ENCODE data around the gene SAPCD2. TPM values are rescaled to one million over a fixed set of nuclear protein-coding genes. Genes with fewer than 3 reads are reported as not detected.

Gene SAPCD2
- total RNA-seq, 1 donor from 2014 or later = 2.7 TPM

GRCh38 chr9:137038916-137039315, 31.4 kb downstream of the SAPCD2 start:
- intact Hi-C loops (cut with DNase I) = no loop called here
- no peaks in the 10 kb centered on the region for H3K9me3 ChIP-seq
- H3K4me1 ChIP-seq = peaks cover 18% of the 10 kb centered on the region
- peaks cover 0 to 7% of the 10 kb centered on the region in 2 donors for H3K36me3 ChIP-seq
- H3K27ac ChIP-seq = no peak overlapping the region
- H3K4me3 ChIP-seq = no peak overlapping the region
- TF ChIP-seq CTCF (IDR thresholded peaks at IDR 0.05) (no peak), POLR2A (IDR thresholded peaks at IDR 0.05) (no peak), POLR2AphosphoS5 (IDR thresholded peaks at IDR 0.05; ENCODE audit: insufficient read depth in 1 of 2, low read depth in 1 of 2) (no peak)
- no peak for DNase-seq (ENCODE audit: extremely low spot score in 2 of 2)
- no peaks in the 10 kb centered on the region for H3K27me3 ChIP-seq

GRCh38 chr9:137037483-137037882, 32.9 kb downstream of the SAPCD2 start:
- peaks cover 0 to 7% of the 10 kb centered on the region in 2 donors for H3K36me3 ChIP-seq
- H3K27ac ChIP-seq = no peak overlapping the region
- no peak for DNase-seq (ENCODE audit: extremely low spot score in 2 of 2)
- H3K4me3 ChIP-seq = no peak overlapping the region
- H3K9me3 ChIP-seq = no peaks in the 10 kb centered on the region
- H3K27me3 ChIP-seq = no peaks in the 10 kb centered on the region
- peaks cover 15% of the 10 kb centered on the region for H3K4me1 ChIP-seq
- intact Hi-C loops (cut with DNase I) = no loop called here
- no peak for TF ChIP-seq POLR2A (IDR thresholded peaks at IDR 0.05)
- TF ChIP-seq POLR2AphosphoS5 (IDR thresholded peaks at IDR 0.05; ENCODE audit: insufficient read depth in 1 of 2, low read depth in 1 of 2) = no peak
- no peak for TF ChIP-seq CTCF (IDR thresholded peaks at IDR 0.05)

GRCh38 chr9:137037035-137037434, 33.3 kb downstream of the SAPCD2 start:
- Histone ChIP-seq H3K27ac (no peak overlapping the region), H3K27me3 (no peaks in the 10 kb centered on the region), H3K9me3 (no peaks in the 10 kb centered on the region), H3K4me1 (peaks cover 15% of the 10 kb centered on the region), H3K4me3 (no peak overlapping the region), H3K36me3 (peaks cover 0 to 7% of the 10 kb centered on the region in 2 donors)
- DNase-seq (ENCODE audit: extremely low spot score in 2 of 2) = no peak
- TF ChIP-seq POLR2AphosphoS5 (IDR thresholded peaks at IDR 0.05; ENCODE audit: insufficient read depth in 1 of 2, low read depth in 1 of 2) (no peak), CTCF (IDR thresholded peaks at IDR 0.05) (no peak), POLR2A (IDR thresholded peaks at IDR 0.05) (no peak)
- intact Hi-C loops (cut with DNase I) = no loop called here

- TF ChIP-seq POLR2A (IDR thresholded peaks at IDR 0.05) (no peak), CTCF (IDR thresholded peaks at IDR 0.05) (no peak), POLR2AphosphoS5 (IDR thresholded peaks at IDR 0.05; ENCODE audit: insufficient read depth in 1 of 2, low read depth in 1 of 2) (no peak)
- Histone ChIP-seq H3K27ac (no peak overlapping the region), H3K36me3 (peaks cover 0 to 7% of the 10 kb centered on the region in 2 donors), H3K4me1 (peaks cover 15% of the 10 kb centered on the region), H3K9me3 (no peaks in the 10 kb centered on the region), H3K27me3 (no peaks in the 10 kb centered on the region), H3K4me3 (no peak overlapping the region)
- no peak for DNase-seq (ENCODE audit: extremely low spot score in 2 of 2)
- intact Hi-C loops (cut with DNase I) = no loop called here
Observed at GRCh38 chr9:137035937-137036336, 34.4 kb downstream of the SAPCD2 start.

- Histone ChIP-seq H3K4me1 (peaks cover 15% of the 10 kb centered on the region), H3K27me3 (no peaks in the 10 kb centered on the region), H3K9me3 (no peaks in the 10 kb centered on the region), H3K4me3 (no peak overlapping the region), H3K36me3 (peaks cover 0 to 7% of the 10 kb centered on the region in 2 donors), H3K27ac (no peak overlapping the region)
- no peak for TF ChIP-seq CTCF (IDR thresholded peaks at IDR 0.05)
- no peak for TF ChIP-seq POLR2AphosphoS5 (IDR thresholded peaks at IDR 0.05; ENCODE audit: insufficient read depth in 1 of 2, low read depth in 1 of 2)
- no peak for TF ChIP-seq POLR2A (IDR thresholded peaks at IDR 0.05)
- intact Hi-C loops (cut with DNase I) = no loop called here
- no peak for DNase-seq (ENCODE audit: extremely low spot score in 2 of 2)
Observed at GRCh38 chr9:137035507-137035834, 34.9 kb downstream of the SAPCD2 start.
